CD4-positive, alpha-beta T cell (primary cell): Measurements from ENCODE around the gene BMP3. TPM values are rescaled to one million over a fixed set of nuclear protein-coding genes. Genes with fewer than 3 reads are reported as not detected.

Experiments used
- ATAC-seq: fragments of 200-7000 bp; cut with Tn5 transposase; one replicate; pipeline ENCODE4 v1.10.0; 2022; ENCODE audit warnings: mild to moderate bottlenecking; ENCODE audit not compliant: poor library complexity
- CTCF ChIA-PET: fragments of 350-600 bp; sonication (Branson Sonifier 250); formaldehyde crosslinking; loops from one replicate; lab custom pipeline; 2021; ENCODE audit warnings: antibody characterized with exemption, inconsistent platforms; lab: Charles Lee
- POLR2A ChIA-PET: fragments of 350-600 bp; sonication (Branson Sonifier 250); formaldehyde crosslinking; loops from one replicate; lab custom pipeline; 2021; ENCODE audit warnings: antibody characterized with exemption, inconsistent platforms; lab: Charles Lee
- DNase-seq, 14 experiments: peaks; one replicate each; pipeline ENCODE4 v3.0.0-alpha.2; 2013 to 2020; ENCODE audit warnings: mixed read lengths in 2 of 14
- H3K27ac ChIP-seq, 2 donors: one replicate each; pipeline versions ENCODE4 v1.5.1 to v1.7.0; 2013; ENCODE audit warnings: low read length in 2 of 2, low read depth in 1 of 2, mild to moderate bottlenecking in 1 of 2
- H3K27me3 ChIP-seq, 2 experiments: 1 replicate in 1 of 2; 2 replicates in 1 of 2; pipeline versions ENCODE4 v1.6.1 to v1.7.0; 2013; ENCODE audit warnings: low read length in 2 of 2, control low read depth in 1 of 2, mild to moderate bottlenecking in 1 of 2, moderate library complexity in 1 of 2; ENCODE audit not compliant: insufficient read depth in 2 of 2, control insufficient read depth in 1 of 2
- H3K36me3 ChIP-seq: one replicate; pipeline ENCODE4 v1.6.1; 2013; ENCODE audit warnings: low read length, control low read depth; ENCODE audit not compliant: insufficient read depth
- H3K4me1 ChIP-seq: one replicate; pipeline ENCODE4 v1.6.1; 2013; ENCODE audit warnings: low read length, control low read depth; ENCODE audit not compliant: insufficient read depth
- H3K4me3 ChIP-seq: one replicate; pipeline ENCODE4 v1.5.1; 2013; ENCODE audit warnings: mild to moderate bottlenecking, low read length, moderate library complexity
- H3K9me3 ChIP-seq, 2 experiments: 1 replicate in 1 of 2; 2 replicates in 1 of 2; pipeline versions ENCODE4 v1.6.1 to v1.7.0; 2013; ENCODE audit warnings: low read length in 2 of 2, mild to moderate bottlenecking in 2 of 2, control low read depth in 1 of 2, moderate library complexity in 1 of 2; ENCODE audit not compliant: control insufficient read depth in 1 of 2, insufficient read depth in 1 of 2
- H3K27ac Mint-ChIP-seq: one replicate; pipeline ENCODE4 v1.8.0; 2020; ENCODE audit warnings: mixed read lengths
- H3K27me3 Mint-ChIP-seq: one replicate; pipeline ENCODE4 v1.8.0; 2021; ENCODE audit warnings: mixed read lengths
- H3K36me3 Mint-ChIP-seq: one replicate; pipeline ENCODE4 v1.8.0; 2021; ENCODE audit warnings: low read depth, mixed read lengths
- H3K4me1 Mint-ChIP-seq: one replicate; pipeline ENCODE4 v1.8.0; 2021; ENCODE audit warnings: low read depth, mixed read lengths
- H3K4me3 Mint-ChIP-seq: one replicate; pipeline ENCODE4 v1.8.0; 2020; ENCODE audit warnings: mild to moderate bottlenecking, mixed read lengths
- H3K9me3 Mint-ChIP-seq: one replicate; pipeline ENCODE4 v1.8.0; 2020; ENCODE audit warnings: mixed read lengths
- intact Hi-C, 2 experiments: fragments of 100-400 bp; cut with DNase I in 1 of 2; cut with micrococcal nuclease in 1 of 2; formaldehyde crosslinking; loops; one replicate each; pipeline versions ENCODE4 v1.15.1 to v1.9.0; 2023 to 2025; cut with DNase I, micrococcal nuclease
- total RNA-seq, 174 experiments: library from RNA in 2 of 174; stranded (reverse) in 2 of 174; gene quantifications; one replicate each; pipeline ENCODE4 v1.2.3 and lab custom pipeline; 2021 to 2026
- TF ChIP-seq, protein P1 (sequence below): fragments of 200-600 bp; IDR thresholded peaks from one replicate; pipeline ENCODE4 v1.8.0; 2022; ENCODE audit warnings: antibody characterized with exemption, mild to moderate bottlenecking

The BMP3 gene
- total RNA-seq, 2 experiments from 2014 or later, result not detected

DNA sequence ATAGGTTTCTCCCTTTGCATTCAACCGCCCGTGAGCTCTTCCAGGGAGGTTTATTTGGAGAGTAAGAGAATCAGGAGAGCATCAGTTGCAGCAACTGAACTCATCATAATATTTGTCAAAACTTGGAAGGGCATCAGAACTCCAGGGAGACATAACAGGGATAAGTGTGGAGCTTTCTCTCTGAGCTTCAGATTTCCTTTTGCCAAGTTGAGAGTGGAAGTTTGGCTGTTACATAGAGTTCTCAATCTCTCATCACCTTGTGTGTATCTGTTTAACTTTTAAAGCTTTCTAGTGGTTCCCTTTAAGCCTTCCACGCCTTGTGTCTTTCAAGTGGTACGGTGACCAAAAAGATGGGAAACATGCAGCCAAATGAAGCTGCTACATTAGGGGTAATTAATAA lies 18.8 kb downstream of the BMP3 start:
- CTCF ChIA-PET, result no interaction called here

DNA sequence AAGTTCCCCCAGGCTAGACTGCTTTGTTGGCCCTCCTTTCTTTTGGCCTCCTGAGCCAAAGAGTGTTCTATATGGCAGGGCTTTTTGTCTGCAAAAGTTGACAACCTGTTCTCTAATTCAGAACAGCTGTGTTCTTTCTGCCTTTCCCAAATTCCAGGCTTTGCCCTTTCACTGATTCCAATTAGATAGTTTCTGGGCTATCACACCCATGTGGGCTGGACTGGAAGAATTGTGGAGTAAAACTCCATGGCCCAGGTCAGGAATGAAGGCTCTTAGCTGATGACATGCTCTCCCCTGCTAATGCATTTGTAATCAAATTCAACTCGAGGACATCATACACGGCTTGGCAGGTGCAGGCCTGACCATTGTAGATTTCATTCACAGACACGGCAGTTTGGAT lies 19.4 kb downstream of the BMP3 start:
- CTCF ChIA-PET, result interaction anchor here (1.3 kb wide), 1 partner anchor 10 kb away, joined by 3 read pairs; no protein-coding TSS in a partner anchor
- H3K4me3 Mint-ChIP-seq, result no peak overlapping the region
- intact Hi-C loops, result loop anchor here in 1 of 2 experiments (10.0 kb wide), 1 partner anchor 845 kb away; no protein-coding TSS in a partner anchor
- Histone ChIP-seq H3K27me3 (peaks cover 6 to 9% of the 10 kb centered on the region in 2 experiments), H3K27ac (no peak overlapping the region), H3K4me1 (no peaks in the 10 kb centered on the region), H3K4me3 (no peak overlapping the region), H3K36me3 (no peaks in the 10 kb centered on the region), H3K9me3 (no peaks in the 10 kb centered on the region)
- TF ChIP-seq, protein P1, sequence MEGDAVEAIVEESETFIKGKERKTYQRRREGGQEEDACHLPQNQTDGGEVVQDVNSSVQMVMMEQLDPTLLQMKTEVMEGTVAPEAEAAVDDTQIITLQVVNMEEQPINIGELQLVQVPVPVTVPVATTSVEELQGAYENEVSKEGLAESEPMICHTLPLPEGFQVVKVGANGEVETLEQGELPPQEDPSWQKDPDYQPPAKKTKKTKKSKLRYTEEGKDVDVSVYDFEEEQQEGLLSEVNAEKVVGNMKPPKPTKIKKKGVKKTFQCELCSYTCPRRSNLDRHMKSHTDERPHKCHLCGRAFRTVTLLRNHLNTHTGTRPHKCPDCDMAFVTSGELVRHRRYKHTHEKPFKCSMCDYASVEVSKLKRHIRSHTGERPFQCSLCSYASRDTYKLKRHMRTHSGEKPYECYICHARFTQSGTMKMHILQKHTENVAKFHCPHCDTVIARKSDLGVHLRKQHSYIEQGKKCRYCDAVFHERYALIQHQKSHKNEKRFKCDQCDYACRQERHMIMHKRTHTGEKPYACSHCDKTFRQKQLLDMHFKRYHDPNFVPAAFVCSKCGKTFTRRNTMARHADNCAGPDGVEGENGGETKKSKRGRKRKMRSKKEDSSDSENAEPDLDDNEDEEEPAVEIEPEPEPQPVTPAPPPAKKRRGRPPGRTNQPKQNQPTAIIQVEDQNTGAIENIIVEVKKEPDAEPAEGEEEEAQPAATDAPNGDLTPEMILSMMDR, result no peak
- POLR2A ChIA-PET, result no interaction called here
- H3K27me3 Mint-ChIP-seq, result peaks cover 30% of the 10 kb centered on the region
- DNase-seq (no peak), ATAC-seq (no peak)
- H3K4me1 Mint-ChIP-seq, result no peaks in the 10 kb centered on the region
- H3K9me3 Mint-ChIP-seq, result no peaks in the 10 kb centered on the region
- H3K27ac Mint-ChIP-seq, result no peak overlapping the region
- H3K36me3 Mint-ChIP-seq, result no peaks in the 10 kb centered on the region

More for the DNA sequence above, 18.8 kb downstream of the BMP3 start:
- POLR2A ChIA-PET, result no interaction called here
- Histone ChIP-seq H3K36me3 (no peaks in the 10 kb centered on the region), H3K27me3 (peaks cover 6 to 9% of the 10 kb centered on the region in 2 experiments), H3K4me1 (no peaks in the 10 kb centered on the region), H3K27ac (no peak overlapping the region), H3K9me3 (no peaks in the 10 kb centered on the region), H3K4me3 (no peak overlapping the region)
- TF ChIP-seq, protein P1, result no peak
- Mint-ChIP-seq H3K9me3 (no peaks in the 10 kb centered on the region), H3K27me3 (peaks cover 31% of the 10 kb centered on the region), H3K36me3 (no peaks in the 10 kb centered on the region), H3K4me1 (no peaks in the 10 kb centered on the region), H3K27ac (no peak overlapping the region), H3K4me3 (no peak overlapping the region)
- DNase-seq, result no peak
- intact Hi-C loops, result no loop called here
- ATAC-seq, result no peak

DNA sequence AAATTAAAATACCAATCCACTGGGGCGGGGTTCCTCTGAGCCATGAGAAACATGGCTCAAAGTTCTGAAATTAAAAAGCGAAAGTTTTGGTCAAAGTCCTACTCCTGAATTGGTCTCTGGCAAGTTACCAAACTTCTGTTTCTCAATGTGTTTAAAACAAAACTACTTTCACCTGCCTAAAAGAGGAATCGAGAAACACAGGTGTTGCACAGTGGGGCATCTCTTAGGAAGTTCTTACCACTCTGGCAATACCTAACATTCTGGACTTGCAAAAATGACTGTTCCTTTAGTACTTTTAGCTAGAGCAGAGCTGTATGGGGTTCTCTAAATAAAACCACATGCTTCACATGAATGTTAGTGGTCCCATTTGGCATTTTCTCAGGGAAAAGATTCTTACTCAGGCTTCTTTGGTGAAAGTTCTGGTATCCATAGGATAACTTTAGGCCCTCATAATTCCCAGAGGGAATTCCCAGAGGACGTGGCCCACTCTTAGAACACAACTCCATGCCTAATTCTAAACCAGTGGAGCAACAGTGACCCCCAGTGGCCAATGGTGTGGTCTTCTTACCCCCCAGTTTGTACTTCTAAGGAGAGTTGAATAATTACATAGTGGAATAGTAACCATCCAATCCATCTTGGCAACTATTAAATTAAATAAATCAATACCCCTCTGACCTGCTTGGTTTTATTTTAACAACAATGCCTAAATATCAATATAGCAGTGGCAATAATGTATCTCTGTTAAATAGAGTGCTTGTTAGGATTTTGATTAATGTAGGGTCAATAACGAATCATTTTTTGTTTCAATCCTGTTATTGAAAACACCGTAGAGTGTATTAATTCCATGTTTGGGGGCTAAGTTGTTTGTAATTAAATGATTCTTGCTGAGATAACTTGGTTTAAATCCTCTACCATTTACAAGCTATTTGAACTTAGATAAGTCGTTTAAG lies 21.9 kb downstream of the BMP3 start:
- intact Hi-C loops, result loop anchor here in 1 of 2 experiments (1.0 to 10.0 kb wide), 2 partner anchors 690 to 848 kb away; no protein-coding TSS in a partner anchor
- Histone ChIP-seq H3K27ac (no peak overlapping the region), H3K4me3 (no peak overlapping the region), H3K9me3 (no peaks in the 10 kb centered on the region), H3K36me3 (no peaks in the 10 kb centered on the region), H3K27me3 (no peaks in the 10 kb centered on the region), H3K4me1 (no peaks in the 10 kb centered on the region)
- ChIA-PET CTCF (interaction anchor here (1.0 to 2.0 kb wide), 3 partner anchors 17 to 692 kb away, joined by 3 to 6 read pairs (median 5); no protein-coding TSS in a partner anchor), POLR2A (interaction anchor here (0.8 kb wide), 1 partner anchor 686 kb away, joined by 4 read pairs; no protein-coding TSS in a partner anchor)
- ATAC-seq (peak; percentile 48), DNase-seq (peak; percentile 11 to 62 (median 32))
- Mint-ChIP-seq H3K9me3 (no peaks in the 10 kb centered on the region), H3K4me3 (no peak overlapping the region), H3K4me1 (no peaks in the 10 kb centered on the region), H3K36me3 (no peaks in the 10 kb centered on the region), H3K27ac (no peak overlapping the region), H3K27me3 (peaks cover 6% of the 10 kb centered on the region)
- TF ChIP-seq, protein P1, result peak; percentile 69
